Mesenchymal stem cell (in vitro differentiated cells and primary cell): ENCODE data around the gene ZNF280B.
"Not testable (repeated sequence)": the region's sequence is repeated elsewhere in the genome, so short reads cannot be mapped to it uniquely, and the experiment has no call there.

ENCODE experiments used
- DNase-seq: peaks from one replicate; pipeline ENCODE4 v3.0.0-alpha.2; 2013
- H2AFZ ChIP-seq: one replicate; pipeline ENCODE4 v1.6.1; 2013; ENCODE audit warnings: low read depth, mild to moderate bottlenecking, control low read depth, inconsistent platforms, low read length, moderate library complexity
- H2AK5ac ChIP-seq: 2 replicates; pipeline ENCODE4 v1.6.1; 2013; ENCODE audit warnings: low read length, moderate library complexity, mild to moderate bottlenecking, inconsistent platforms; ENCODE audit not compliant: severe bottlenecking
- H2BK120ac ChIP-seq: one replicate; pipeline ENCODE4 v1.6.1; 2013; ENCODE audit warnings: low read depth, mild to moderate bottlenecking, inconsistent platforms, low read length, moderate library complexity
- H2BK12ac ChIP-seq, 2 experiments: one replicate each; pipeline ENCODE4 v1.6.1; 2013; ENCODE audit warnings: inconsistent platforms in 2 of 2, low read length in 2 of 2, mild to moderate bottlenecking in 2 of 2, moderate library complexity in 2 of 2, control low read depth in 1 of 2
- H2BK15ac ChIP-seq: one replicate; pipeline ENCODE4 v1.6.1; 2013; ENCODE audit warnings: mild to moderate bottlenecking, low read depth, inconsistent platforms; ENCODE audit not compliant: poor library complexity, severe bottlenecking
- H2BK5ac ChIP-seq: 2 replicates; pipeline ENCODE4 v1.6.1; 2013; ENCODE audit warnings: low read depth, mild to moderate bottlenecking, low read length, control low read depth, inconsistent platforms; ENCODE audit not compliant: poor library complexity, severe bottlenecking
- H3K14ac ChIP-seq, 2 experiments: one replicate each; pipeline ENCODE4 v1.6.1; 2013; ENCODE audit warnings: inconsistent platforms in 2 of 2, low read length in 2 of 2, control low read depth in 1 of 2, mild to moderate bottlenecking in 1 of 2, moderate library complexity in 1 of 2
- H3K18ac ChIP-seq, 2 experiments: one replicate each; pipeline ENCODE4 v1.6.1; 2013; ENCODE audit warnings: inconsistent platforms in 2 of 2, low read length in 2 of 2, control low read depth in 1 of 2, low read depth in 1 of 2, mild to moderate bottlenecking in 1 of 2
- H3K23ac ChIP-seq, 2 experiments: one replicate each; pipeline ENCODE4 v1.6.1; 2013; ENCODE audit warnings: inconsistent platforms in 2 of 2, low read length in 2 of 2, mild to moderate bottlenecking in 2 of 2, moderate library complexity in 2 of 2, control low read depth in 1 of 2
- H3K27ac ChIP-seq: 2 replicates; pipeline ENCODE4 v1.5.1; 2013; ENCODE audit warnings: mild to moderate bottlenecking, moderate library complexity, low read length, control low read depth, inconsistent platforms; ENCODE audit not compliant: poor library complexity, severe bottlenecking
- H3K27me3 ChIP-seq, 2 experiments: 2 replicates each; pipeline versions ENCODE4 v1.6.1 to v1.7.0; 2013; ENCODE audit warnings: low read length in 2 of 2, mild to moderate bottlenecking in 2 of 2, moderate library complexity in 2 of 2, control low read depth in 1 of 2, inconsistent platforms in 1 of 2; ENCODE audit not compliant: control insufficient read depth in 1 of 2, insufficient read depth in 1 of 2
- H3K36me3 ChIP-seq, 2 experiments: 2 replicates each; pipeline versions ENCODE4 v1.6.1 to v1.7.0; 2013; ENCODE audit warnings: low read length in 2 of 2, control low read depth in 1 of 2, inconsistent platforms in 1 of 2, low read depth in 1 of 2, mild to moderate bottlenecking in 1 of 2; ENCODE audit not compliant: insufficient read depth in 2 of 2, control insufficient read depth in 1 of 2
- H3K4ac ChIP-seq, 2 experiments: one replicate each; pipeline ENCODE4 v1.6.1; 2013; ENCODE audit warnings: inconsistent platforms in 2 of 2, low read length in 2 of 2, mild to moderate bottlenecking in 2 of 2, moderate library complexity in 2 of 2, control low read depth in 1 of 2, low read depth in 1 of 2
- H3K4me1 ChIP-seq: 2 replicates; pipeline ENCODE4 v1.6.1; 2013; ENCODE audit warnings: low read depth, low read length, control low read depth; ENCODE audit not compliant: control insufficient read depth, insufficient read depth
- H3K4me2 ChIP-seq: 2 replicates; pipeline ENCODE4 v1.6.1; 2013; ENCODE audit warnings: low read length, mild to moderate bottlenecking, inconsistent platforms; ENCODE audit not compliant: poor library complexity, severe bottlenecking
- H3K4me3 ChIP-seq, 2 experiments: 2 replicates each; pipeline versions ENCODE4 v1.5.1 to v1.7.0; 2013; ENCODE audit warnings: low read length in 2 of 2, mild to moderate bottlenecking in 2 of 2, control low read depth in 1 of 2, low read depth in 1 of 2; ENCODE audit not compliant: insufficient read depth in 1 of 2
- H3K79me1 ChIP-seq: replicated peaks from 2 replicates; pipeline ENCODE4 v1.6.1; 2013; ENCODE audit warnings: mild to moderate bottlenecking, control low read depth, low read length, inconsistent platforms; ENCODE audit not compliant: poor library complexity, severe bottlenecking
- H3K9ac ChIP-seq: 2 replicates; pipeline ENCODE4 v1.7.0; 2013; ENCODE audit warnings: mild to moderate bottlenecking, low read length, moderate library complexity
- H3K9me3 ChIP-seq: 2 replicates; pipeline ENCODE4 v1.7.0; 2013; ENCODE audit warnings: mild to moderate bottlenecking, low read length; ENCODE audit not compliant: control insufficient read depth
- H4K8ac ChIP-seq: one replicate; pipeline ENCODE4 v1.6.1; 2013; ENCODE audit warnings: inconsistent platforms, mild to moderate bottlenecking, low read length, moderate library complexity
- H4K91ac ChIP-seq: one replicate; pipeline ENCODE4 v1.6.1; 2013; ENCODE audit warnings: mild to moderate bottlenecking, low read length, inconsistent platforms
- WGBS: methylation state at CpG from one replicate; pipeline ENCODE4 v1.1.7; 2013; ENCODE audit warnings: mixed read lengths; 5-methylcytosine and 5-hydroxymethylcytosine counted together

The ZNF280B gene

GRCh38 chr22:22444007-22444589 is 64.4 kb downstream of the ZNF280B start:
- H2BK12ac ChIP-seq, H4K8ac ChIP-seq, H3K36me3 ChIP-seq, H2BK120ac ChIP-seq, H2BK15ac ChIP-seq, H3K4me2 ChIP-seq, DNase-seq, H3K79me1 ChIP-seq, H3K23ac ChIP-seq, H2BK5ac ChIP-seq, H3K4me3 ChIP-seq, H3K9me3 ChIP-seq, H3K14ac ChIP-seq, H3K27ac ChIP-seq, H3K18ac ChIP-seq, H3K4me1 ChIP-seq, H4K91ac ChIP-seq, H2AFZ ChIP-seq, H3K9ac ChIP-seq, H2AK5ac ChIP-seq, H3K4ac ChIP-seq: not testable (repeated sequence)
- WGBS = 48% methylated on average over 2 of the region's 5 CpGs
- peaks cover 0 to 58% of the 10 kb centered on the region in 2 experiments for H3K27me3 ChIP-seq

DNA sequence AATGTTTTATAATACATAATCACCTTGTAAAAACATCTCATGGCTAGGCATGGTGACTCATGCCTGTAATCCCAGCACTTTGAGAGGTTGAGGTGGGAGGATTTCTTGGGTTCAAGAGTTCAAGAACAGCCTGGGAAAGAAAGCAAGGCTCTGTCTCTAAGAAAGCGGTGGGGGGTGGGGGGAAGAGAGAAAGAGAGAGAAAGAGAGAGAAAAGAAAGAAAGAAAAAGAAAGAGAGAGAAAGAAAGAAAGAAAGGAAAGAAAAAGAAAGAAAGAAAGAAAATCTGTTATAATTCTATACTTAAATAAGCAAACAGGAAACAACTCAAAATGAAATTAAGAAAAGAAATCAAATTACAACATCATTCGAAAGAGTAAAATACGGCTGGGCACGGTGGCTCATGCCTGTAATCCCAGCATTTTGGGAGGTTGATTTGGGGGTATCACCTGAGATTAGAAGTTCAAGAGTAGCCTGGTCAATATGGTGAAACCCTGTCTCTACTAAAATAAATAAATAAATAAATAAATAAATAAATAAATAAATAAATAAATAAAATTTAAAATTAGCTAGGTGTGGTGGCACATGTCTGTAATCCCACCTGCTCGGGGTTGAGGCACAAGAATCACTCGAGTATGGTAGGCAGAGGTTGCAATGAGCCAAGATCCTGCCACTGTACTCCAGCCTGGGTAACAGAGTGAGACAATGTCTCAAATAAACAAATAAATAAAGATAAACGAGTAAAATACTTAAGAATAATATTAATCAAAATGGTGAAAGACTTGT is 65.4 kb downstream of the ZNF280B start:
- Histone ChIP-seq H2BK15ac (no peak overlapping the region), H3K27me3 (peaks cover 0 to 53% of the 10 kb centered on the region in 2 experiments), H4K91ac (no peak overlapping the region), H3K4me1 (no peaks in the 10 kb centered on the region), H3K18ac (no peak overlapping the region), H3K27ac (no peak overlapping the region), H3K14ac (no peak overlapping the region), H3K4ac (no peak overlapping the region), H2BK120ac (no peak overlapping the region), H2AFZ (no peak overlapping the region), H2AK5ac (no peak overlapping the region), H3K9me3 (peaks cover 4% of the 10 kb centered on the region), H3K36me3 (no peaks in the 10 kb centered on the region), H3K9ac (no peak overlapping the region), H3K4me3 (no peak overlapping the region), H3K23ac (no peak overlapping the region), H2BK12ac (no peak overlapping the region), H2BK5ac (no peak overlapping the region), H3K4me2 (no peak overlapping the region), H3K79me1 (no peaks in the 10 kb centered on the region), H4K8ac (no peak overlapping the region)
- no peak for DNase-seq
- WGBS = 71% methylated on average over 6 of the region's 7 CpGs

- H3K14ac ChIP-seq, H2AFZ ChIP-seq, H3K36me3 ChIP-seq, H2BK15ac ChIP-seq, H3K27ac ChIP-seq, H3K4me3 ChIP-seq, H2BK120ac ChIP-seq, H3K9me3 ChIP-seq, H3K4ac ChIP-seq, H2BK5ac ChIP-seq, H2AK5ac ChIP-seq, H4K8ac ChIP-seq, DNase-seq, H3K23ac ChIP-seq, H3K18ac ChIP-seq, H3K4me2 ChIP-seq, H3K9ac ChIP-seq, H4K91ac ChIP-seq, H2BK12ac ChIP-seq, H3K79me1 ChIP-seq, H3K4me1 ChIP-seq: not testable (repeated sequence)
- WGBS = 89% methylated on average over 26 of the region's 28 CpGs
- peaks cover 0 to 51% of the 10 kb centered on the region in 2 experiments for H3K27me3 ChIP-seq
These were observed 66.9 kb downstream of the ZNF280B start for GRCh38 chr22:22441626-22442025.

DNA sequence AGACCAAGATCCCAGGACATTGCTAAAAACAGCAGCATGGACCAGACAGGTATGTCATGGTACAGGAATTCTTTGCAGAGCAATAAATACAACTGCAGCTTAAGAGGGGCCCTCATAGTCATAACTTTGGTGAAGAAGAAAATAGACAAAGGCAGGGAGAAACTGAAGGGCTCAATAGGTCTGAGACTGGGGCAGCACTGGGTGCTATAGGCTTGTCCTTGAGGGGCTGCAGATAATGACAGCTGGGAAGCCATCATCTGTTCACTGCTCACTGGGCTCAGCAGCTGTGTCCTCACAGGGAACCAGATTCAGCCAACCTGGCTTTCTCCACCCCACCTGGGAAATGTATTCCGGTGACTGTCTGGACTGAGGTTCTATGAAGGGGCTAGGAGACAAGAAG is 68.4 kb downstream of the ZNF280B start:
- H3K9ac ChIP-seq = no peak overlapping the region
- H3K27me3 ChIP-seq = peaks cover 0 to 53% of the 10 kb centered on the region in 2 experiments
- H3K36me3 ChIP-seq = no peaks in the 10 kb centered on the region
- WGBS = no CpG with 5 or more reads among the region's 1 CpG
- H2BK120ac ChIP-seq = no peak overlapping the region
- peaks cover 4% of the 10 kb centered on the region for H3K9me3 ChIP-seq
- no peak overlapping the region for H2AFZ ChIP-seq
- no peak overlapping the region for H2AK5ac ChIP-seq
- H3K18ac ChIP-seq = no peak overlapping the region
- no peak overlapping the region for H4K8ac ChIP-seq
- H3K23ac ChIP-seq = no peak overlapping the region
- no peaks in the 10 kb centered on the region for H3K4me1 ChIP-seq
- no peak overlapping the region for H3K4ac ChIP-seq
- H2BK15ac ChIP-seq = no peak overlapping the region
- H3K79me1 ChIP-seq = no peaks in the 10 kb centered on the region
- no peak overlapping the region for H2BK5ac ChIP-seq
- H3K4me2 ChIP-seq = no peak overlapping the region
- no peak overlapping the region for H2BK12ac ChIP-seq
- no peak overlapping the region for H4K91ac ChIP-seq
- no peak overlapping the region for H3K27ac ChIP-seq
- no peak for DNase-seq
- no peak overlapping the region for H3K4me3 ChIP-seq
- no peak overlapping the region for H3K14ac ChIP-seq
